Endodermal cell (in vitro differentiated cells): ENCODE results near the gene KMT2B. TPM values are rescaled to one million over a fixed set of nuclear protein-coding genes. Genes with fewer than 3 reads are reported as not detected.

Source experiments
- DNase-seq: peaks from one replicate; pipeline ENCODE4 v3.0.0-alpha.2; 2017
- H3K27ac ChIP-seq: 2 replicates; pipeline ENCODE4 v1.5.1; 2013; ENCODE audit warnings: mild to moderate bottlenecking, low read depth, low read length, moderate library complexity
- H3K27me3 ChIP-seq: 2 replicates; pipeline ENCODE4 v1.6.1; 2013; ENCODE audit warnings: mild to moderate bottlenecking, low read length, moderate library complexity; ENCODE audit not compliant: insufficient read depth, control insufficient read depth, poor library complexity, severe bottlenecking
- H3K36me3 ChIP-seq: 2 replicates; pipeline ENCODE4 v1.7.0; 2013; ENCODE audit warnings: mild to moderate bottlenecking, low read length, moderate library complexity; ENCODE audit not compliant: control insufficient read depth, insufficient read depth
- H3K4me1 ChIP-seq: one replicate; pipeline ENCODE4 v1.7.0; 2013; ENCODE audit warnings: low read length; ENCODE audit not compliant: control insufficient read depth, insufficient read depth
- H3K4me3 ChIP-seq: 2 replicates; pipeline ENCODE4 v1.5.1; 2013; ENCODE audit warnings: mild to moderate bottlenecking, low read length, moderate library complexity
- H3K9ac ChIP-seq: 2 replicates; pipeline ENCODE4 v1.6.1; 2013; ENCODE audit warnings: mild to moderate bottlenecking, low read length, moderate library complexity; ENCODE audit not compliant: poor library complexity, severe bottlenecking; ENCODE audit errors: extremely low read depth
- H3K9me3 ChIP-seq: 2 replicates; pipeline ENCODE4 v1.6.1; 2013; ENCODE audit warnings: mild to moderate bottlenecking, low read length, moderate library complexity; ENCODE audit not compliant: control insufficient read depth
- H3K27ac Mint-ChIP-seq: 2 replicates; pipeline ENCODE4 v1.8.0; 2020; ENCODE audit warnings: mixed read lengths
- H3K27me3 Mint-ChIP-seq: 2 replicates; pipeline ENCODE4 v1.8.0; 2021; ENCODE audit warnings: mild to moderate bottlenecking, mixed read lengths; ENCODE audit not compliant: insufficient read depth
- H3K36me3 Mint-ChIP-seq: 2 replicates; pipeline ENCODE4 v1.8.0; 2020; ENCODE audit warnings: low read depth, mixed read lengths
- H3K4me1 Mint-ChIP-seq: 2 replicates; pipeline ENCODE4 v1.8.0; 2020; ENCODE audit warnings: mixed read lengths
- H3K4me3 Mint-ChIP-seq: 2 replicates; pipeline ENCODE4 v1.8.0; 2020; ENCODE audit warnings: mild to moderate bottlenecking, moderate library complexity, mixed read lengths
- H3K9me3 Mint-ChIP-seq: 2 replicates; pipeline ENCODE4 v1.8.0; 2020; ENCODE audit warnings: mild to moderate bottlenecking, mixed read lengths
- WGBS, 2 experiments: methylation state at CpG; one replicate each; pipeline versions ENCODE4 v1.1.5 to v1.1.7; 2013; ENCODE audit warnings: missing lambda C conversion rate in 2 of 2, mixed read lengths in 1 of 2; ENCODE audit not compliant: insufficient coverage in 1 of 2, insufficient read length in 1 of 2; 5-methylcytosine and 5-hydroxymethylcytosine counted together
- total RNA-seq, 2 donors: library from RNA; stranded (reverse); fragmentation: NEBNext Ultra II Directional in 1 of 2; extraction: Animal tissue kit (Norgen Biotek cat#: 25700) in 1 of 2; gene quantifications; 2 replicates in 1 of 2; 3 replicates in 1 of 2; pipeline ENCODE4 v1.2.1, GENCODE V29; 2021
- TF ChIP-seq, protein P1 (sequence below): fragments of 200-600 bp; sonication (generic); conservative IDR thresholded peaks from 2 replicates; pipeline ENCODE4 v1.5.0; 2021; ENCODE audit warnings: antibody characterized with exemption, mild to moderate bottlenecking

The KMT2B gene
- total RNA-seq, 2 donors from 2014 or later, result 48.1 to 54.0 TPM

DNA sequence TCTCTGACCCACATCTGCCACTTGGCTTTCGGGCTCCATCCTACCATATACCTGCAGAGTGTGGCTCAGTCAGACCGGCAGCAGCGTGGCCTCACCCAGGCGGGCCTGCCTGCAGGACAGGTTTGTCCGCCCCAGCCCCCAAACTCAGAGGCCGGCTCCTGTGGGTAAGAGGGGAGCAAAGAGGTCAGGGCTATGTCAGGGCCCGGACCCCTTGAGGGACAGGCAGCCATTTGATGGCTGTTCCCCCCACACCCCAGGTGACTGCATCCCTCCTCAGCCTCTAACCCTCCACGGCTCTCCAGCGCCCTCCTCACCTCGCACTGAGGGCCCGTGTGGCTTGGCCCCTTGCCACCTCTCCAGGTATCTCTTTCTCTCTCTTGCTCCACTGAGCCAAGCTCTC, 25.8 kb upstream of the KMT2B start:
- TF ChIP-seq, protein P1, sequence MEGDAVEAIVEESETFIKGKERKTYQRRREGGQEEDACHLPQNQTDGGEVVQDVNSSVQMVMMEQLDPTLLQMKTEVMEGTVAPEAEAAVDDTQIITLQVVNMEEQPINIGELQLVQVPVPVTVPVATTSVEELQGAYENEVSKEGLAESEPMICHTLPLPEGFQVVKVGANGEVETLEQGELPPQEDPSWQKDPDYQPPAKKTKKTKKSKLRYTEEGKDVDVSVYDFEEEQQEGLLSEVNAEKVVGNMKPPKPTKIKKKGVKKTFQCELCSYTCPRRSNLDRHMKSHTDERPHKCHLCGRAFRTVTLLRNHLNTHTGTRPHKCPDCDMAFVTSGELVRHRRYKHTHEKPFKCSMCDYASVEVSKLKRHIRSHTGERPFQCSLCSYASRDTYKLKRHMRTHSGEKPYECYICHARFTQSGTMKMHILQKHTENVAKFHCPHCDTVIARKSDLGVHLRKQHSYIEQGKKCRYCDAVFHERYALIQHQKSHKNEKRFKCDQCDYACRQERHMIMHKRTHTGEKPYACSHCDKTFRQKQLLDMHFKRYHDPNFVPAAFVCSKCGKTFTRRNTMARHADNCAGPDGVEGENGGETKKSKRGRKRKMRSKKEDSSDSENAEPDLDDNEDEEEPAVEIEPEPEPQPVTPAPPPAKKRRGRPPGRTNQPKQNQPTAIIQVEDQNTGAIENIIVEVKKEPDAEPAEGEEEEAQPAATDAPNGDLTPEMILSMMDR, result no peak
- Mint-ChIP-seq H3K4me1 (no peaks in the 10 kb centered on the region), H3K9me3 (no peaks in the 10 kb centered on the region), H3K36me3 (no peaks in the 10 kb centered on the region), H3K4me3 (no peak overlapping the region), H3K27me3 (peaks cover 4% of the 10 kb centered on the region), H3K27ac (no peak overlapping the region)
- DNase-seq, result no peak
- Histone ChIP-seq H3K9ac (no peak overlapping the region), H3K4me3 (no peak overlapping the region), H3K27ac (no peak overlapping the region), H3K36me3 (no peaks in the 10 kb centered on the region), H3K27me3 (no peaks in the 10 kb centered on the region), H3K9me3 (no peaks in the 10 kb centered on the region), H3K4me1 (no peaks in the 10 kb centered on the region)
- 92 to 93% methylated on average over 3 to 11 of the region's 11 CpGs for WGBS, 2 experiments

DNA sequence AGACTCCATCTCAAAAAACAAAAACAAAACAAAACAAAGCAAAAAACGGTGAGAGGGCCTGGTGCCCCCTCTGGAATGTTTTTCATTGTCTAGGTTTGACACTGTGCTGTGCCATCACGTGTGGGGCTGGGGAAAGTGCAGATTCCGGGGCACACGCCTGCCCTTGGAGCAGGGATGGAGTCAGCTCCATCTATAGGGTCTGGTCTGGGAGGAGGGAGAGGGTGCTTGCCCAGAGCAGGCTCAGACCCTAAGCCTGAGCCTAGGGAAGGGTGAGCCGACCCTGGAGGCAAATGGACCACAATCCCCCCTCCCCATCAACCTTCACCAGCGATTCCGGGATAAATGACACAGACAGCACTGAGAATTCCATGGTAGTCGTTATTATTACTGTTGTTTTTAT, 24.4 kb upstream of the KMT2B start:
- Histone ChIP-seq H3K36me3 (no peaks in the 10 kb centered on the region), H3K9ac (no peak overlapping the region), H3K9me3 (no peaks in the 10 kb centered on the region), H3K4me1 (no peaks in the 10 kb centered on the region), H3K27me3 (no peaks in the 10 kb centered on the region), H3K4me3 (no peak overlapping the region), H3K27ac (no peak overlapping the region)
- WGBS, 2 experiments, result 31 to 70% methylated on average over 2 to 5 of the region's 8 CpGs
- Mint-ChIP-seq H3K27me3 (peaks cover 5% of the 10 kb centered on the region), H3K9me3 (no peaks in the 10 kb centered on the region), H3K36me3 (no peaks in the 10 kb centered on the region), H3K27ac (no peak overlapping the region), H3K4me3 (no peak overlapping the region), H3K4me1 (no peaks in the 10 kb centered on the region)
- DNase-seq, result no peak
- TF ChIP-seq, protein P1, result no peak

DNA sequence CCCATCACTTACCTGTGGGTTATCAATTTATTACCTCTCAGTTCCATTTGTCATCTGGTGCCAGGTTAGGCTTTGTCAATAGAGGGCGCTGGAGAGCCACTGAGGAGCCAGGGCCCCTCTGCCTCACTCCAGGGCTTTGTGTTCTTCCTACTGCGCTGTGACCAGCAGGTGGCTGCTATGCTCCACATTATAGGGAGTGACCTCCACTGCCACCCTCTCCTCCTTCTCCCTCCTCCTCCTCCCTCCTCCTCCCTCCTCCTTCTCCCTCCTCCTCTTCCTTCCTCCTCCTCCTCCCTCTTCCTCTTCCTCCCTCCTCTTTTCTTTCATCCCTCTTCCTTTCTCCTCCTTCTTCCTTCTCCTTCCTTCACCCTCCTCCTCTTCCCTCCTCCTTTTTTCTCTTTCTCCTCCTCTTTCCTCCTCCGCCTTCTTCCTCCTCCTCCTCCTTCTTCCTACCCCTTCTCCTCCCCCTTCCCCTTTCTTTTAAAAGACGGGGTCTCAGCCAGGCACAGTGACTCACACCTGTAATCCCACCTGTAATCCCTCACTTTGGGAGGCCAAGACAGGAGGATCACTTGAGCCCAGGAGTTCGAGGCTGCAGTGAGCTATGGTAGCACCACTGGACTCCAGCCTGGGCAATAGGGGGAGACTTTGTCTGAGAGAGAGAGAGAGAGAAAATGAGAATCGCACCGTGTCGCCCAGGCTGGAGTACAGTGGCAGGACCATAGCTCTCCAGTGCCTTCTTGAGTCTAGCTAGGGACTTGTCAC, 23.8 kb upstream of the KMT2B start:
- Histone ChIP-seq H3K36me3 (no peaks in the 10 kb centered on the region), H3K9ac (no peak overlapping the region), H3K9me3 (no peaks in the 10 kb centered on the region), H3K27me3 (no peaks in the 10 kb centered on the region), H3K27ac (no peak overlapping the region), H3K4me1 (no peaks in the 10 kb centered on the region), H3K4me3 (no peak overlapping the region)
- no peak overlapping the region for H3K27ac Mint-ChIP-seq
- TF ChIP-seq, protein P1, result peak; percentile 99
- H3K4me3 Mint-ChIP-seq, result no peak overlapping the region
- no peaks in the 10 kb centered on the region for H3K9me3 Mint-ChIP-seq
- no peaks in the 10 kb centered on the region for H3K36me3 Mint-ChIP-seq
- WGBS, 2 experiments, result 48 to 66% methylated on average over 4 to 8 of the region's 8 CpGs
- peaks cover 5% of the 10 kb centered on the region for H3K27me3 Mint-ChIP-seq
- peak; percentile 96 for DNase-seq
- H3K4me1 Mint-ChIP-seq, result no peaks in the 10 kb centered on the region
